Hematopoietic multipotent progenitor cell (in vitro differentiated cells): Measurements from ENCODE around the gene FEM1B. TPM values are rescaled to one million over a fixed set of nuclear protein-coding genes. Genes with fewer than 3 reads are reported as not detected.

Experiments used
- DNase-seq, 3 donors: peaks; one replicate each; pipeline ENCODE4 v3.0.0-alpha.2; 2011 to 2015; ENCODE audit warnings: low read depth in 2 of 3, low spot score in 2 of 3
- total RNA-seq: library from RNA; depleted of rRNA; stranded (reverse); fragments of >200 nt; gene quantifications from one replicate; pipeline ENCODE4 v1.2.3, GENCODE V29; 2012

Gene FEM1B
- total RNA-seq, 1 donor, result 47.7 TPM

GRCh38 chr15:68344600-68344999 lies 67.1 kb downstream of the FEM1B start:
- DNase-seq, result no peak

Other genes with a start within 250 kb of the FEM1B start
- gene PIAS1, start 223.4 kb upstream of the FEM1B start, total RNA-seq, result 37.7 TPM
- gene CALML4, start 72.4 kb upstream of the FEM1B start, total RNA-seq, result 9.7 TPM
- gene CLN6, start 48.0 kb upstream of the FEM1B start, total RNA-seq, result 26.4 TPM
- 0.27 TPM for gene ITGA11, start 154.4 kb downstream of the FEM1B start, total RNA-seq